Epithelial cell of esophagus (primary cell): ENCODE data around the gene CDV3.

Experiments
- DNase-seq: peaks from one replicate; pipeline ENCODE4 v3.0.0; 2010; ENCODE audit warnings: low read depth
- H3K4me3 ChIP-seq: 2 replicates; pipeline ENCODE4 v1.5.1; 2011; ENCODE audit warnings: mild to moderate bottlenecking, low read length, control low read depth
- TF ChIP-seq, protein P1 (sequence below): IDR thresholded peaks from 2 replicates; pipeline ENCODE4 v1.5.1; 2011; ENCODE audit warnings: low read depth, mild to moderate bottlenecking, low read length, control low read depth, inconsistent platforms; ENCODE audit not compliant: insufficient read depth; ENCODE audit errors: missing control alignments

Gene CDV3

DNA sequence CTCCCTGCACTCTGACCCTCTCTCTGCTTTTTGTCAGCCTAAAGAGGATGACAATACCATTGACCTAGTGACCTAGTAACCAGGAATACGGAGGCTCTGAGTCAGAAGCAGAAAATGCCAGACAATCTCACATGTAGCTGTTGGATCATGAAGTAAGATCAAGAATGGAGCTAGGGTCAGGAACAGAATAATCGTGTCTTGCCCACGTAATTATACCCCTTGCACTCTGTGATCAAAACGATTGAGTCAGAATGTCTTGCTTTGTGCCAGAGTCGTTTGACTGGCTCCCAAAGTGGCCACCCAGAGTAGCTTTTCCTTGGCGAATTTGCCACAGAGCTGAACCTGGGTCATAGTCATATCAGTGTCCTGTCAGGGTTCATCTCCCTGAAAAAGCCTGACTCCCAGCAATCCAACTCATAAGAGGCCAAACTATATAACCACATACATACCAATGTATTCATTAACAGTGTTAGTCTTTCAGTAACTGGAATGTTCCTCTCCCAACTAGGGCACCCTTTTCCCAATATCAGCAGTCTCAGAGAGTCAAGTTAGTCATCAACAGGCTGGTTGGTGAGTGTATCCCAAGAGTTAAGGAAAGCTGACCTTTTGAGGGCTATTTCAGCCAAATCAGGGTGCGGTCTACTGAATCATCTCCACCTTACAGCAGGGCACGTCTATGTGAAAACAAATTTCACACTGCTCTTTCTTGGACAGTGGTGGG lies 5.0 kb upstream of the CDV3 start:
- DNase-seq = peak; percentile 87
- TF ChIP-seq, protein P1, sequence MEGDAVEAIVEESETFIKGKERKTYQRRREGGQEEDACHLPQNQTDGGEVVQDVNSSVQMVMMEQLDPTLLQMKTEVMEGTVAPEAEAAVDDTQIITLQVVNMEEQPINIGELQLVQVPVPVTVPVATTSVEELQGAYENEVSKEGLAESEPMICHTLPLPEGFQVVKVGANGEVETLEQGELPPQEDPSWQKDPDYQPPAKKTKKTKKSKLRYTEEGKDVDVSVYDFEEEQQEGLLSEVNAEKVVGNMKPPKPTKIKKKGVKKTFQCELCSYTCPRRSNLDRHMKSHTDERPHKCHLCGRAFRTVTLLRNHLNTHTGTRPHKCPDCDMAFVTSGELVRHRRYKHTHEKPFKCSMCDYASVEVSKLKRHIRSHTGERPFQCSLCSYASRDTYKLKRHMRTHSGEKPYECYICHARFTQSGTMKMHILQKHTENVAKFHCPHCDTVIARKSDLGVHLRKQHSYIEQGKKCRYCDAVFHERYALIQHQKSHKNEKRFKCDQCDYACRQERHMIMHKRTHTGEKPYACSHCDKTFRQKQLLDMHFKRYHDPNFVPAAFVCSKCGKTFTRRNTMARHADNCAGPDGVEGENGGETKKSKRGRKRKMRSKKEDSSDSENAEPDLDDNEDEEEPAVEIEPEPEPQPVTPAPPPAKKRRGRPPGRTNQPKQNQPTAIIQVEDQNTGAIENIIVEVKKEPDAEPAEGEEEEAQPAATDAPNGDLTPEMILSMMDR = no peak
- no peak overlapping the region for H3K4me3 ChIP-seq

DNA sequence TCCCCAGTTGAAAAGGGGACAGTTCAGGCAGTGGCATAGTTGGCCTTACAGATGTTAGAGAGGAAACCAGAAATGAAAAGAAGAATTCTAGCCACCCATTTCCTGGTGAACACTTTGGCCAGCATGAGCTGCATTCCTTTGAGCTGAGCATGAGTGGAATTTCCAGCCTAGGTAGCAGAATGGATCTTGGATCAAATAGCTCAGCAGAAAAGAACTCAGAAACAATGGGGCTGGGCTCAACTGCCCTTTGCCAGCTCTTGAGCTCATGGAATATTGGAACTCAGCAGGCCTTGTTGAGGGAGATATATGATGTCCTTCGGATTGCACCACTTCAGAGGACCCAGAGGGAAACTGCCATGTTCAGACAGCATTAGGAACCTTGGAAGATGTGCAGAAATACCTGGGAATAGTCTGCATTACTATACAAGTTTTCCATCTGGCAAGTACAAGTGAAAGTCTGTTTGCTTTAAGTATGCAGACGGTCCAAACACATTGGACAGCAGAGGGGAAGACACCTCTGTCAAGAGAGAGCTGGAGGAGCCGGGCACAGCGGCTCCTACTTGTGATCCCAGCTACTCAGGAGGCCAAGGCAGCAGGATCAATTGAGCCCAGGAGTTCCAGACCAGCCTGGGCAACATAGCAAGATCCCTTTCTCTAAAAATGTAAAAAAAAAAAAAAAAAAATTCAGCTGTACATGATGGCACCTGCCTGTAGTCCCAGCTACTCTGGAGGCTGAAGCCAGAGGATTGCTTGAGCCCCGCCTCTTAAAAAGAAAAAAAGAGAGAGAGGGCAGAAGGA lies 3.1 kb upstream of the CDV3 start:
- TF ChIP-seq, protein P1 = no peak
- H3K4me3 ChIP-seq = no peak overlapping the region
- DNase-seq = peak; percentile 85

DNA sequence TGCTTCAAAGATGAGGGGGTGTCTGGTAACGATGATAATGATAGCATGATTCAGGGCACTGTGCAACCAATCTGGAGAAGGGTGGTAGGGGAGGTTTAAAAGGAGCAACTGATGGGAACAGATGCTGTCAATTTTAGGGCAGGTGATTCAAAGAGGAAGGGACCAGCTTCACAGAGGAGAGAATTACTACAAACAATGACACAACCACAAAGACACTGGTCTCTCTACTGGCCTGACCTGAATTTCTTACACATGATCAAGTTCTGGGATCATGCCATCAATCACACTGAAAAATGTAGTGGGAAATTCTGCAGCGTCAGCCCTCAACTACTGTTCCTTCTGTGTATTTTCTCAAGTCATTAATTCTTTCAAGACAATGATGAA lies 2.6 kb upstream of the CDV3 start:
- peak; percentile 33 for DNase-seq
- H3K4me3 ChIP-seq = no peak overlapping the region
- TF ChIP-seq, protein P1 = no peak

DNA sequence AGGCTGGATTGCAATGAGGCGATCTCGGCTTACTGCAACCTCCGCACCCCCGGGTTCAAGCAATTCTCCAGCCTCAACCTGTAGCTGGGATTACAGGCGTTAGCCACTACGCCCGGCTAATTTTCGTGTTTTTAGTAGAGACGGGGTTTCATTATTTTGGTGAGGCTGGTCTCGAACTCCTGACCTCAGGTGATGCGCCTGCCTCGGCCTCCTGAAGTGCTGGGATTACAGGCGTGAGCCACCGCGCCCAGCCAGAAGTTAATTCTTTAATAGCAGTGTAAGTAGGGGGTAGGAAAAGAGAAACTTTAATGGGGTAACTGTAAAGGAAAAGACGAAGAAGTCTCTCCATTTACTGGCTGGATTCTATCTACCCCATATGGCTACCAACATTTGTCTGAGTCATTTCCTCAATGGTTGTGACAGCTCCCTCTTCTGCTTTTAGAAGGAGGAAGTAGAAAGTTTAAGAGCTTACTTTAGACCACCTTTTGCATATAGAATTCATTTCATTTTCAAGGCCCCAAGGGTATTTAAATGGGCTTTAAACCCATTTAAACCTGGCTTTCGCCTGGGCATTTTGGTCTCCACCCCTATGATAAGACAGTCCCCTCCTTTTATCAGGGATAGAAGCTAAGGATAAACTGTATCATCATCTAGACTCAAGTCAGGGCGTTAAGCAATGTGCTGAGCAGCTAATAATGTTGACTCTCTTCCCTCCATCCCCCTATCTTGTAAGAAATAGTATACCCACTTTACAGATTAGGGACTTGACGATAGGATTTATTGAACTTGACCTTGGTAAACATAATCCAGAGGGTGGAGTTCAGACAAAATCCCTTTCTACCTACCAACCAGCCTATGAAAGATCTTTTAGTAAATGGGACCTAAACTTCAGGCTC lies 1.1 kb upstream of the CDV3 start:
- peak; percentile 55 for DNase-seq
- peak overlapping the region; percentile 31 for H3K4me3 ChIP-seq
- TF ChIP-seq, protein P1 = no peak

DNA sequence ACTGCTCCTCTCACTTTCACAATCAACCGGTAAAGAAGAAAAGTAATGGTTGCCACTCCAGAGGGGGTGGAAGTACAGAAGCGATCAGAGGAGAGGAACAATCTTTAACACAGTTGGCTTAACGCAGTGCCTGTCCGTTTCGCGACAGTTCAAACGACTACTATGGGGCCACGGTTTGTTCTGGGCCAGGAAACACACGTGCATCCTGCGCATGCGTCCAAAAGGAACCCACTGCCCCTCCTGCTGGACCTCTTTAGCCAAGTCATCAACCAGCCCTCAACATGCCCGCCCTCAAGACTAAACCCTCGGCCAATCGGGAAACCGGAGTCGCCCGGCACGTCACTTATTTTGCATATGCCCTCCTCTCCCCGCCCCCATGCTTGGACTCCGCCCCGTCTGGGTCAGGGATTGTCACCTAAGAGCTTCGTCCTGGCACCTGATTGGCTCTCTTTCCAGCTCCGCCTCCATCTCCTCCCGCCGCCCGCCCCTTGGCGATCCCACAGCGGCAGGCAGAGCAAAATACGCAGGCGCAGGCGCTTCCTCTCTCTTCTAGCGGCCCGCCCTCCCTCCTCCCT lies 345 bp upstream of the CDV3 start:
- peak; percentile 100 for DNase-seq
- TF ChIP-seq, protein P1 = peak; percentile 14
- H3K4me3 ChIP-seq = peak overlapping the region; percentile 81

DNA sequence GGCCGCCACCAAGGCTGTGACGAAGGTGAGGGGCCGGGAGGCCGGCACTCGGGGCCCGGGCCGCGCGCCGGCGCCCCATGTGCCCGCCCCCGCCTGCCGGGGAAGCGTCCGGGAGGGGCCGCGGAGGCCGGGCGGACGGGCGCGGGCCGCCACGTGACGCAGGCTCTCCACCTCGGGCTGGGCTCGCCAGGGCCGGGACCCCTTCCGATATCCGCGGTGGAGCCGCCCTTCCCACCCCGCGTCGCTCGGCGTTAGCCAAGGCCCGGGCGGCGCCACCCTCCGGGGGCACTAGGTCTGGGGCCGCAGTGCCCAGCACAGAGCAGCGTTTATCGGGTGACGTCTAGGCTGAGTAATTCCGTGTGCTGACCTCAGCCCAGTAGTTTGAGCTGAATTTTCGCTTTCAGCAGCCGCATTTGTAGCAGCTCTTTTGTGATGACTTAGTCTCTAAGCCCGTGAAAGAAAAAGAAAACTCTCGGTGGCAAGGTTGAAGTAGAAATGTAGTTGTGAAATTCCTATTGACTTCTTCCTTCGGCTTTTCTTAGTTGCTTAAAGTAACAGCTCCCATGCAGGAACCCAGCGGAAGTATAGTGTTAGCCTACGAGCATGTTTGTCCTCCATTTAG lies 885 bp downstream of the CDV3 start:
- H3K4me3 ChIP-seq = peak overlapping the region; percentile 81
- TF ChIP-seq, protein P1 = no peak
- DNase-seq = peak; percentile 60
